GM23338 (cell line): ENCODE data around the gene MTHFD1. TPM values are rescaled to one million over a fixed set of nuclear protein-coding genes. Genes with fewer than 3 reads are reported as not detected.

Experiments used
- ATAC-seq: fragments of 200-7000 bp; cut with Tn5 transposase; 3 replicates; pipeline ENCODE4 v1.9.1; 2020
- DNase-seq: peaks from one replicate; pipeline ENCODE4 v3.0.0-alpha.2; 2015; ENCODE audit warnings: low spot score
- H2AFZ ChIP-seq: fragments of 200-600 bp; sonication (generic); 2 replicates; pipeline ENCODE4 v1.8.0; 2016; ENCODE audit warnings: antibody characterized with exemption, mild to moderate bottlenecking, moderate library complexity
- H3F3A ChIP-seq: fragments of 200-600 bp; sonication (generic); replicated peaks from 2 replicates; pipeline ENCODE4 v1.8.0; 2017; ENCODE audit warnings: antibody characterized with exemption, mixed run types, low read depth
- H3K27ac ChIP-seq: fragments of 200-600 bp; sonication (generic); 2 replicates; pipeline ENCODE4 v1.6.1; 2016; ENCODE audit warnings: low read depth
- H3K27me3 ChIP-seq: fragments of 200-600 bp; sonication (generic); 2 replicates; pipeline ENCODE4 v1.8.0; 2016; ENCODE audit warnings: mild to moderate bottlenecking, mixed run types, moderate library complexity; ENCODE audit not compliant: insufficient read depth
- H3K36me3 ChIP-seq: fragments of 200-600 bp; sonication (generic); 2 replicates; pipeline ENCODE4 v1.8.0; 2016; ENCODE audit warnings: mild to moderate bottlenecking; ENCODE audit not compliant: insufficient read depth
- H3K4me1 ChIP-seq: fragments of 200-600 bp; sonication (generic); 2 replicates; pipeline ENCODE4 v1.8.0; 2016; ENCODE audit warnings: mild to moderate bottlenecking, moderate library complexity; ENCODE audit not compliant: insufficient read depth
- H3K4me2 ChIP-seq: fragments of 200-600 bp; sonication (generic); 2 replicates; pipeline ENCODE4 v1.7.1; 2017; ENCODE audit warnings: mixed run types
- H3K4me3 ChIP-seq: fragments of 200-600 bp; sonication (generic); 2 replicates; pipeline ENCODE4 v1.6.1; 2016; ENCODE audit warnings: mixed run types
- H3K79me2 ChIP-seq: fragments of 200-600 bp; sonication (generic); replicated peaks from 2 replicates; pipeline ENCODE4 v1.8.0; 2017; ENCODE audit warnings: mild to moderate bottlenecking; ENCODE audit not compliant: insufficient read depth
- H3K9me2 ChIP-seq: fragments of 200-600 bp; sonication (generic); 2 replicates; pipeline ENCODE4 v1.8.0; 2017; ENCODE audit not compliant: insufficient read depth
- H4K20me1 ChIP-seq: fragments of 200-600 bp; sonication (generic); replicated peaks from 2 replicates; pipeline ENCODE4 v1.8.0; 2017; ENCODE audit warnings: mild to moderate bottlenecking; ENCODE audit not compliant: insufficient read depth
- H3K27ac Mint-ChIP-seq: 2 replicates; pipeline ENCODE4 v1.8.0; 2020; ENCODE audit warnings: inconsistent platforms, mild to moderate bottlenecking, moderate library complexity, mixed read lengths
- H3K27me3 Mint-ChIP-seq: 3 replicates; pipeline ENCODE4 v1.8.0; 2022; ENCODE audit warnings: low read depth, mild to moderate bottlenecking, moderate library complexity, mixed read lengths, inconsistent platforms; ENCODE audit not compliant: insufficient read depth, poor library complexity
- H3K36me3 Mint-ChIP-seq: 3 replicates; pipeline ENCODE4 v1.8.0; 2021; ENCODE audit warnings: low read depth, mild to moderate bottlenecking, inconsistent platforms, moderate library complexity, mixed read lengths
- H3K4me1 Mint-ChIP-seq: 3 replicates; pipeline ENCODE4 v1.8.0; 2020; ENCODE audit warnings: mild to moderate bottlenecking, inconsistent platforms, mixed read lengths
- H3K4me3 Mint-ChIP-seq: 3 replicates; pipeline ENCODE4 v1.8.0; 2021; ENCODE audit warnings: moderate library complexity, mild to moderate bottlenecking, inconsistent platforms, mixed read lengths
- H3K9me3 Mint-ChIP-seq: 3 replicates; pipeline ENCODE4 v1.8.0; 2020; ENCODE audit warnings: moderate library complexity, mild to moderate bottlenecking, inconsistent platforms, mixed read lengths
- CREB1 ChIP-seq: fragments of 250-450 bp; sonication (Bioruptor Pico); IDR thresholded peaks from 2 replicates; pipeline ENCODE4 v1.5.0; 2020; ENCODE audit warnings: low read depth, mild to moderate bottlenecking, moderate library complexity
- polyA plus RNA-seq: library from polyadenylated mRNA; unstranded; fragments of >200 nt; fragmentation: Nextera tagmentation; extraction: Ambion mirVana; gene quantifications from 2 replicates; pipeline ENCODE4 v1.2.1, GENCODE V29; 2016
- total RNA-seq: library from RNA; depleted of rRNA; stranded (reverse); fragments of >200 nt; shearing (Covaris generic); gene quantifications from 2 replicates; pipeline ENCODE4 v1.2.3, GENCODE V29; 2014
- TF ChIP-seq, protein P1 (sequence below), 2 experiments: fragments of 200-600 bp in 1 of 2; sonication (generic) in 1 of 2; conservative IDR thresholded peaks; 2 replicates each; pipeline versions ENCODE4 v1.5.1 to v1.6.1; 2016 to 2017; ENCODE audit warnings: antibody characterized with exemption in 2 of 2, low read depth in 2 of 2, mild to moderate bottlenecking in 2 of 2, moderate library complexity in 1 of 2
- TF ChIP-seq, protein P2 (sequence below): fragments of 250-450 bp; sonication (Bioruptor Pico); IDR thresholded peaks from 2 replicates; pipeline ENCODE4 v1.5.0; 2020; ENCODE audit warnings: mild to moderate bottlenecking, moderate library complexity
- TF ChIP-seq, protein P3 (sequence below): IDR thresholded peaks from 2 replicates; pipeline ENCODE4 v1.6.1; 2016; ENCODE audit warnings: antibody characterized with exemption
- TF ChIP-seq, protein P4 (sequence below): IDR thresholded peaks from one replicate; pipeline ENCODE4 v1.6.1; 2018; ENCODE audit warnings: antibody characterized with exemption; ENCODE audit not compliant: unreplicated experiment

The MTHFD1 gene
- total and polyA plus RNA-seq, 2 experiments from 2014 or later, result 219 to 237 TPM

DNA sequence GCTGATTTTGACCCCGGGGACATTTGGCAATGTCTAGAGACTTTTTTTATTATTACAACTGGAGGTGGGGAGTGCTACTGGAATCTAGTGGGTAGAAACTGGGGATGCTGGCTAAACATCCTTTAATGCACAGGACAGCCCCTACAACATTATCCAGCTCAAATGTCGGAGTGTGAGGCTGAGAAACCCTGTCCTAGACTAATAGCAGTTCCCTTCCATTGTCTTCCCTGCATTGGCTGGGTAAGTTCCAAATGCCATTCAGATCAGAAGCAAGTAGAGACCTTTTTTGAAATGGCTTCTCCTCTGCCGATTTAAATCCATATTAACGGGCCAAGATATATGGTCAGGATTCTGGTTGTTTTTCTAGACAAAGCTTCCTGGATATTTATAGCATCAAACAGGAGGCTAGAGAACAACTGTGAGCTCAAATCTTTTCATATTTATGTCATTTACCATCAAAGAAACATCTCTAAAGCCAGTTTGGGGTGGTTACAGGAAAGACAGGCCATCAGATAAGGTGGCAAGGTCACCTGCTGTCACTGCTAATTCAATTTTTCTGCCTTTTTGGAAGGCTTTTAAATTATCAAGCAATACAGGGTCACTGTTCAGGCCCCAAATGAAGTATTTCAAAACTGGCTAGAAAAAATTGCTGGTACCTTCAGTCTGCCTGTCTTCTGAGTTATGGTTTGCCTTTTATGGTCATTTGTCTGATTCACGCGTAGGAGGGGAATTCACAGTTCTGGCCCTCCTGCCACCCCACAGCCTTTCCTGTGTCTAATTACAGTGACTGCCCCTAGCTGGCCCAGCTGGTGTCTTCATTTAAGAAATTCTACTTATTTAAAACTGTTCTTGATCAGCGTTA is 57.1 kb downstream of the MTHFD1 start:
- peaks cover 85% of the 10 kb centered on the region for H3K36me3 Mint-ChIP-seq

More for the DNA sequence above, 57.1 kb downstream of the MTHFD1 start:
- no peak overlapping the region for H3K4me3 Mint-ChIP-seq
- no peaks in the 10 kb centered on the region for H3K9me3 Mint-ChIP-seq
- Histone ChIP-seq H4K20me1 (peaks cover 18% of the 10 kb centered on the region), H3K4me3 (no peak overlapping the region), H3K4me2 (no peak overlapping the region), H3F3A (peaks cover 11% of the 10 kb centered on the region; the same call in 1 of the 2 replicates), H3K9me2 (no peaks in the 10 kb centered on the region), H3K36me3 (peaks cover 77% of the 10 kb centered on the region), H2AFZ (no peak overlapping the region), H3K4me1 (no peaks in the 10 kb centered on the region), H3K79me2 (no peaks in the 10 kb centered on the region), H3K27ac (peak overlapping the region; percentile 30; the same call in 1 of the 2 replicates), H3K27me3 (no peaks in the 10 kb centered on the region)
- H3K27me3 Mint-ChIP-seq, result peaks cover 2% of the 10 kb centered on the region
- TF ChIP-seq, protein P1, sequence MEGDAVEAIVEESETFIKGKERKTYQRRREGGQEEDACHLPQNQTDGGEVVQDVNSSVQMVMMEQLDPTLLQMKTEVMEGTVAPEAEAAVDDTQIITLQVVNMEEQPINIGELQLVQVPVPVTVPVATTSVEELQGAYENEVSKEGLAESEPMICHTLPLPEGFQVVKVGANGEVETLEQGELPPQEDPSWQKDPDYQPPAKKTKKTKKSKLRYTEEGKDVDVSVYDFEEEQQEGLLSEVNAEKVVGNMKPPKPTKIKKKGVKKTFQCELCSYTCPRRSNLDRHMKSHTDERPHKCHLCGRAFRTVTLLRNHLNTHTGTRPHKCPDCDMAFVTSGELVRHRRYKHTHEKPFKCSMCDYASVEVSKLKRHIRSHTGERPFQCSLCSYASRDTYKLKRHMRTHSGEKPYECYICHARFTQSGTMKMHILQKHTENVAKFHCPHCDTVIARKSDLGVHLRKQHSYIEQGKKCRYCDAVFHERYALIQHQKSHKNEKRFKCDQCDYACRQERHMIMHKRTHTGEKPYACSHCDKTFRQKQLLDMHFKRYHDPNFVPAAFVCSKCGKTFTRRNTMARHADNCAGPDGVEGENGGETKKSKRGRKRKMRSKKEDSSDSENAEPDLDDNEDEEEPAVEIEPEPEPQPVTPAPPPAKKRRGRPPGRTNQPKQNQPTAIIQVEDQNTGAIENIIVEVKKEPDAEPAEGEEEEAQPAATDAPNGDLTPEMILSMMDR (conservative IDR thresholded peaks at IDR 0.05; ENCODE audit: low read depth in 2 of 2), result no peak
- no peak for TF ChIP-seq CREB1 (CRISPR knock-in tag)
- TF ChIP-seq, protein P2, sequence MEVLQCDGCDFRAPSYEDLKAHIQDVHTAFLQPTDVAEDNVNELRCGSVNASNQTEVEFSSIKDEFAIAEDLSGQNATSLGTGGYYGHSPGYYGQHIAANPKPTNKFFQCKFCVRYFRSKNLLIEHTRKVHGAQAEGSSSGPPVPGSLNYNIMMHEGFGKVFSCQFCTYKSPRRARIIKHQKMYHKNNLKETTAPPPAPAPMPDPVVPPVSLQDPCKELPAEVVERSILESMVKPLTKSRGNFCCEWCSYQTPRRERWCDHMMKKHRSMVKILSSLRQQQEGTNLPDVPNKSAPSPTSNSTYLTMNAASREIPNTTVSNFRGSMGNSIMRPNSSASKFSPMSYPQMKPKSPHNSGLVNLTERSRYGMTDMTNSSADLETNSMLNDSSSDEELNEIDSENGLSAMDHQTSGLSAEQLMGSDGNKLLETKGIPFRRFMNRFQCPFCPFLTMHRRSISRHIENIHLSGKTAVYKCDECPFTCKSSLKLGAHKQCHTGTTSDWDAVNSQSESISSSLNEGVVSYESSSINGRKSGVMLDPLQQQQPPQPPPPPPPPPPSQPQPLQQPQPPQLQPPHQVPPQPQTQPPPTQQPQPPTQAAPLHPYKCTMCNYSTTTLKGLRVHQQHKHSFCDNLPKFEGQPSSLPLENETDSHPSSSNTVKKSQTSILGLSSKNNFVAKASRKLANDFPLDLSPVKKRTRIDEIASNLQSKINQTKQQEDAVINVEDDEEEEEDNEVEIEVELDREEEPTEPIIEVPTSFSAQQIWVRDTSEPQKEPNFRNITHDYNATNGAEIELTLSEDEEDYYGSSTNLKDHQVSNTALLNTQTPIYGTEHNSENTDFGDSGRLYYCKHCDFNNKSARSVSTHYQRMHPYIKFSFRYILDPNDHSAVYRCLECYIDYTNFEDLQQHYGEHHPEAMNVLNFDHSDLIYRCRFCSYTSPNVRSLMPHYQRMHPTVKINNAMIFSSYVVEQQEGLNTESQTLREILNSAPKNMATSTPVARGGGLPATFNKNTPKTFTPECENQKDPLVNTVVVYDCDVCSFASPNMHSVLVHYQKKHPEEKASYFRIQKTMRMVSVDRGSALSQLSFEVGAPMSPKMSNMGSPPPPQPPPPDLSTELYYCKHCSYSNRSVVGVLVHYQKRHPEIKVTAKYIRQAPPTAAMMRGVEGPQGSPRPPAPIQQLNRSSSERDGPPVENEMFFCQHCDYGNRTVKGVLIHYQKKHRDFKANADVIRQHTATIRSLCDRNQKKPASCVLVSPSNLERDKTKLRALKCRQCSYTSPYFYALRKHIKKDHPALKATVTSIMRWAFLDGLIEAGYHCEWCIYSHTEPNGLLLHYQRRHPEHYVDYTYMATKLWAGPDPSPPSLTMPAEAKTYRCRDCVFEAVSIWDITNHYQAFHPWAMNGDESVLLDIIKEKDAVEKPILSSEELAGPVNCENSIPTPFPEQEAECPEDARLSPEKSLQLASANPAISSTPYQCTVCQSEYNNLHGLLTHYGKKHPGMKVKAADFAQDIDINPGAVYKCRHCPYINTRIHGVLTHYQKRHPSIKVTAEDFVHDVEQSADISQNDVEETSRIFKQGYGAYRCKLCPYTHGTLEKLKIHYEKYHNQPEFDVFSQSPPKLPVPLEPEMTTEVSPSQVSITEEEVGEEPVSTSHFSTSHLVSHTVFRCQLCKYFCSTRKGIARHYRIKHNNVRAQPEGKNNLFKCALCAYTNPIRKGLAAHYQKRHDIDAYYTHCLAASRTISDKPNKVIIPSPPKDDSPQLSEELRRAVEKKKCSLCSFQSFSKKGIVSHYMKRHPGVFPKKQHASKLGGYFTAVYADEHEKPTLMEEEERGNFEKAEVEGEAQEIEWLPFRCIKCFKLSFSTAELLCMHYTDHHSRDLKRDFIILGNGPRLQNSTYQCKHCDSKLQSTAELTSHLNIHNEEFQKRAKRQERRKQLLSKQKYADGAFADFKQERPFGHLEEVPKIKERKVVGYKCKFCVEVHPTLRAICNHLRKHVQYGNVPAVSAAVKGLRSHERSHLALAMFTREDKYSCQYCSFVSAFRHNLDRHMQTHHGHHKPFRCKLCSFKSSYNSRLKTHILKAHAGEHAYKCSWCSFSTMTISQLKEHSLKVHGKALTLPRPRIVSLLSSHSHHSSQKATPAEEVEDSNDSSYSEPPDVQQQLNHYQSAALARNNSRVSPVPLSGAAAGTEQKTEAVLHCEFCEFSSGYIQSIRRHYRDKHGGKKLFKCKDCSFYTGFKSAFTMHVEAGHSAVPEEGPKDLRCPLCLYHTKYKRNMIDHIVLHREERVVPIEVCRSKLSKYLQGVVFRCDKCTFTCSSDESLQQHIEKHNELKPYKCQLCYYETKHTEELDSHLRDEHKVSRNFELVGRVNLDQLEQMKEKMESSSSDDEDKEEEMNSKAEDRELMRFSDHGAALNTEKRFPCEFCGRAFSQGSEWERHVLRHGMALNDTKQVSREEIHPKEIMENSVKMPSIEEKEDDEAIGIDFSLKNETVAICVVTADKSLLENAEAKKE (CRISPR knock-in tag), result no peak
- TF ChIP-seq, protein P3, sequence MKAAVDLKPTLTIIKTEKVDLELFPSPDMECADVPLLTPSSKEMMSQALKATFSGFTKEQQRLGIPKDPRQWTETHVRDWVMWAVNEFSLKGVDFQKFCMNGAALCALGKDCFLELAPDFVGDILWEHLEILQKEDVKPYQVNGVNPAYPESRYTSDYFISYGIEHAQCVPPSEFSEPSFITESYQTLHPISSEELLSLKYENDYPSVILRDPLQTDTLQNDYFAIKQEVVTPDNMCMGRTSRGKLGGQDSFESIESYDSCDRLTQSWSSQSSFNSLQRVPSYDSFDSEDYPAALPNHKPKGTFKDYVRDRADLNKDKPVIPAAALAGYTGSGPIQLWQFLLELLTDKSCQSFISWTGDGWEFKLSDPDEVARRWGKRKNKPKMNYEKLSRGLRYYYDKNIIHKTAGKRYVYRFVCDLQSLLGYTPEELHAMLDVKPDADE, result no peak
- TF ChIP-seq, protein P4, sequence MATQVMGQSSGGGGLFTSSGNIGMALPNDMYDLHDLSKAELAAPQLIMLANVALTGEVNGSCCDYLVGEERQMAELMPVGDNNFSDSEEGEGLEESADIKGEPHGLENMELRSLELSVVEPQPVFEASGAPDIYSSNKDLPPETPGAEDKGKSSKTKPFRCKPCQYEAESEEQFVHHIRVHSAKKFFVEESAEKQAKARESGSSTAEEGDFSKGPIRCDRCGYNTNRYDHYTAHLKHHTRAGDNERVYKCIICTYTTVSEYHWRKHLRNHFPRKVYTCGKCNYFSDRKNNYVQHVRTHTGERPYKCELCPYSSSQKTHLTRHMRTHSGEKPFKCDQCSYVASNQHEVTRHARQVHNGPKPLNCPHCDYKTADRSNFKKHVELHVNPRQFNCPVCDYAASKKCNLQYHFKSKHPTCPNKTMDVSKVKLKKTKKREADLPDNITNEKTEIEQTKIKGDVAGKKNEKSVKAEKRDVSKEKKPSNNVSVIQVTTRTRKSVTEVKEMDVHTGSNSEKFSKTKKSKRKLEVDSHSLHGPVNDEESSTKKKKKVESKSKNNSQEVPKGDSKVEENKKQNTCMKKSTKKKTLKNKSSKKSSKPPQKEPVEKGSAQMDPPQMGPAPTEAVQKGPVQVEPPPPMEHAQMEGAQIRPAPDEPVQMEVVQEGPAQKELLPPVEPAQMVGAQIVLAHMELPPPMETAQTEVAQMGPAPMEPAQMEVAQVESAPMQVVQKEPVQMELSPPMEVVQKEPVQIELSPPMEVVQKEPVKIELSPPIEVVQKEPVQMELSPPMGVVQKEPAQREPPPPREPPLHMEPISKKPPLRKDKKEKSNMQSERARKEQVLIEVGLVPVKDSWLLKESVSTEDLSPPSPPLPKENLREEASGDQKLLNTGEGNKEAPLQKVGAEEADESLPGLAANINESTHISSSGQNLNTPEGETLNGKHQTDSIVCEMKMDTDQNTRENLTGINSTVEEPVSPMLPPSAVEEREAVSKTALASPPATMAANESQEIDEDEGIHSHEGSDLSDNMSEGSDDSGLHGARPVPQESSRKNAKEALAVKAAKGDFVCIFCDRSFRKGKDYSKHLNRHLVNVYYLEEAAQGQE, result no peak
- no peaks in the 10 kb centered on the region for H3K4me1 Mint-ChIP-seq
- H3K27ac Mint-ChIP-seq, result peak overlapping the region; percentile 86
- DNase-seq (no peak), ATAC-seq (no peak)
